ENCODE results near the gene MYH9.

The MYH9 gene

GRCh38 chr22:36419912-36420882, 32.4 kb upstream of the MYH9 start:
- DNase-seq (ENCODE audit: low spot score), result no peak
- in situ Hi-C loops (cut with MboI; ENCODE audit: low pct_unique_long_range_greater_than_20kb, low sequenced_read_pairs, unreplicated experiment), result no loop called here
- TF ChIP-seq CTCF (IDR thresholded peaks at IDR 0.05; ENCODE audit: extremely low read depth, insufficient read depth, missing control alignments), result no peak

DNA sequence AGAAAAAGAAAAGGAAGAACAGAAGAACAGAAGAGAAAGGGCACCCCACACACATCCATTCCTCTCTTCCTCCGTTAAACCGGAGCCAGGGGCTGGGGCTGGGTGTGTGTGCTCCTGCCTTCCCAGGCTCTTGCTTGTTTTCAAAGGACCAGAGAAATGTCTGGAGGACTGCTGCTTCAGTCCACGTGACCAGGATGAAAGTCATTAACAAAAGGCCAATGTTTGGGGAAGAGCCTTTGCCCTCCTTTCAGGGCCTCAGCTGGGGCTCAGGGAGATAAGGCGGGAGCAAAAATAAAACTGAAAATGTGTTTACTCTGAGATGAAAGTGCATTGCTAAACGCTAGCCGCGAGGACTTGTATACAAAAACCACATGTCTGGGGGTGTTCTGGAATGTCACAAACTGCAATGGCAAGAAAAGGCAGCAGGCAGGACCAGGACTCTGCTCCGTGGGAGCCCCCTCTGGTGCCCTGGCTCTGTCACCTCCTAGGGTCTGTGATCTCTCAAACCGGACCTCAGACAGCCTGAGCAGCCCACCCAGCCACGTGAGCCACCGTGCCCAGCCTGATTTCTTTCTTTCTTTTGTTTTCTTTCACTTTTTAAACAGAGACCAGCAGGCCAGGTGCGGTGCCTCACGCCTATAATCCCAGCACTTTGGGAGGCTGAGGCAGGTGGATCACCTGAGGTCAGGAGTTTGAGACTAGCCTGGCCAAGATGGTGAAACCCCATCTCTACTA, 31.6 kb upstream of the MYH9 start:
- no peak for TF ChIP-seq CTCF (IDR thresholded peaks at IDR 0.05; ENCODE audit: extremely low read depth, insufficient read depth, missing control alignments)
- in situ Hi-C loops (cut with MboI; ENCODE audit: low pct_unique_long_range_greater_than_20kb, low sequenced_read_pairs, unreplicated experiment), result no loop called here
- no peak for DNase-seq (ENCODE audit: low spot score)

DNA sequence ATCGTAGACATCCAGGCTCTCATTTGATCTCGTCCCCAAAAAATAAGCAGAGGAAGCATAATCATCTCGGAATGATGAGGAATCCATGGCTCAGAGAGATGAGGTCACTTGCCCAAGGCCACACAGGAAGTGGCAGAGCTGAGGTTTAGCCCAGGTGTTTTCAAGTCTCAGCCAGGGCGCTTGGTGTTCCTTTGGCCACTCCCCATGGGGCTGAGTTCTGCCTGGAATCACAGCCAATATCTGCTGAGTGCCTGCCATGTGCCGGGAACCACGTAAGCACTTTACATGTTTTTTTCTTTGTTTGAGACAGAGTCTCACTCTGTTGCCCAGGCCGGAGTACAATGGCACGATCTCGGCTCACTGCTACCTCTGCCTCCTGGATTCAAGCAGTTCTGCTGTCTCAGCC, 29.5 kb upstream of the MYH9 start:
- no peak for DNase-seq (ENCODE audit: low spot score)
- TF ChIP-seq CTCF (IDR thresholded peaks at IDR 0.05; ENCODE audit: extremely low read depth, insufficient read depth, missing control alignments), result no peak
- in situ Hi-C loops (cut with MboI; ENCODE audit: low pct_unique_long_range_greater_than_20kb, low sequenced_read_pairs, unreplicated experiment), result no loop called here

DNA sequence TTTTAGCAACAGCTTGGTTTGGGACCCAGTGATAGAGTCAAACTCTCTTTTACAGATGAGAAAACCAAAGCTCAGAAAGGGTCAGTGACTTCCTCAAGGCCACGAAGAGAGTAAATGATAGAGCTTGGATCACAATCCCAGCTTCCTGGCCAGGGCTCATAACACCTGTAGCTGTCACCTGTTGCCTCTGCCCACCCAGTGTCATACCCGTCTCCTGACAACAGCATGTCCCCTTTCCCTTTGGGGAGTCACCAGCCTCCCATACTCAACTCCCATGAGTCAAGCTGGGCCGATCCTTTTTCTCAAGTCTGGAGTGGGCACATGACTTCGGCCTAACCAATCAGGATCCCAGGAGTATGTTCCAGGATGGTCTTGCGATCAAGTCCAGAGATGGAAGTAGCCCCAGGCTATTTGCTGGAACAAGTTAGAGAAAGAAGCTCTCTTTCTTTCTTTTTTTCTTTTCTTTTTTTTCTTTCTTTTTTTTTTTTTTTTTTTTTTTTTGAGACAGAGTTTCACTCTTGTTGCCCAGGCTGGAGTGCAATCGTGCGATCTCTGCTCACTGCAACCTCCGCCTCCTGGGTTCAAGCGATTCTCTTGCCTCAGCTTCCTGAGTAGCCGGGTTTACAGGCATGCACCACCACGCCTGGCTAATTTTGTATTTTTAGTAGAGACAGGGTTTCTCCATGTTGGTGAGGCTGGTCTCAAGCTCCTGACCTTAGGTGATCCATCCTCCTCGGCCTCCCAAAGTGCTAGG, 27.8 kb upstream of the MYH9 start:
- DNase-seq (ENCODE audit: low spot score), result no peak
- in situ Hi-C loops (cut with MboI; ENCODE audit: low pct_unique_long_range_greater_than_20kb, low sequenced_read_pairs, unreplicated experiment), result no loop called here
- TF ChIP-seq CTCF (IDR thresholded peaks at IDR 0.05; ENCODE audit: extremely low read depth, insufficient read depth, missing control alignments), result no peak

GRCh38 chr22:36413022-36413775, 25.4 kb upstream of the MYH9 start:
- TF ChIP-seq CTCF (IDR thresholded peaks at IDR 0.05; ENCODE audit: extremely low read depth, insufficient read depth, missing control alignments), result no peak
- DNase-seq (ENCODE audit: low spot score), result no peak
- in situ Hi-C loops (cut with MboI; ENCODE audit: low pct_unique_long_range_greater_than_20kb, low sequenced_read_pairs, unreplicated experiment), result no loop called here
